ENCODE data around the gene ELOVL1.

The ELOVL1 gene

GRCh38 chr1:43321331-43321891 lies 46.4 kb downstream of the ELOVL1 start:
- TF ChIP-seq CTCF (IDR thresholded peaks at IDR 0.05; ENCODE audit: low read depth, low read length) = no peak
- in situ Hi-C loops (cut with HindIII; ENCODE audit: low sequenced_read_pairs) = no loop called here
- no peak for DNase-seq (ENCODE audit: low read depth, low spot score)
- no peak overlapping the region for H3K4me3 ChIP-seq (ENCODE audit: low read depth, low read length)

GRCh38 chr1:43319766-43320165 lies 48.0 kb downstream of the ELOVL1 start:
- no peak for DNase-seq (ENCODE audit: low read depth, low spot score)
- in situ Hi-C loops (cut with HindIII; ENCODE audit: low sequenced_read_pairs) = no loop called here
- no peak overlapping the region for H3K4me3 ChIP-seq (ENCODE audit: low read depth, low read length)
- no peak for TF ChIP-seq CTCF (IDR thresholded peaks at IDR 0.05; ENCODE audit: low read depth, low read length)

- H3K4me3 ChIP-seq (ENCODE audit: low read depth, low read length) = no peak overlapping the region
- in situ Hi-C loops (cut with HindIII; ENCODE audit: low sequenced_read_pairs) = no loop called here
- DNase-seq (ENCODE audit: low read depth, low spot score) = no peak
- no peak for TF ChIP-seq CTCF (IDR thresholded peaks at IDR 0.05; ENCODE audit: low read depth, low read length)
These were observed 48.5 kb downstream of the ELOVL1 start for GRCh38 chr1:43319288-43319687.

GRCh38 chr1:43318831-43319230 lies 49.0 kb downstream of the ELOVL1 start:
- no peak for DNase-seq (ENCODE audit: low read depth, low spot score)
- no peak for TF ChIP-seq CTCF (IDR thresholded peaks at IDR 0.05; ENCODE audit: low read depth, low read length)
- in situ Hi-C loops (cut with HindIII; ENCODE audit: low sequenced_read_pairs) = no loop called here
- H3K4me3 ChIP-seq (ENCODE audit: low read depth, low read length) = no peak overlapping the region

- no peak overlapping the region for H3K4me3 ChIP-seq (ENCODE audit: low read depth, low read length)
- in situ Hi-C loops (cut with HindIII; ENCODE audit: low sequenced_read_pairs) = no loop called here
- no peak for DNase-seq (ENCODE audit: low read depth, low spot score)
- TF ChIP-seq CTCF (IDR thresholded peaks at IDR 0.05; ENCODE audit: low read depth, low read length) = no peak
These were observed 49.9 kb downstream of the ELOVL1 start for GRCh38 chr1:43317817-43318471.

- TF ChIP-seq CTCF (IDR thresholded peaks at IDR 0.05; ENCODE audit: low read depth, low read length) = peak; percentile 23
- no peak overlapping the region for H3K4me3 ChIP-seq (ENCODE audit: low read depth, low read length)
- no peak for DNase-seq (ENCODE audit: low read depth, low spot score)
- in situ Hi-C loops (cut with HindIII; ENCODE audit: low sequenced_read_pairs) = no loop called here
These were observed 50.9 kb downstream of the ELOVL1 start for GRCh38 chr1:43316738-43317520.

Data from astrocyte of the spinal cord (primary cell).